ENCODE data around the gene KL. TPM values are rescaled to one million over a fixed set of nuclear protein-coding genes. Genes with fewer than 3 reads are reported as not detected.
A peak's percentile ranks its signal among the peaks of the same experiment; 100 is the strongest.

The KL gene
- total RNA-seq, 1 donor = 0.81 TPM

DNA sequence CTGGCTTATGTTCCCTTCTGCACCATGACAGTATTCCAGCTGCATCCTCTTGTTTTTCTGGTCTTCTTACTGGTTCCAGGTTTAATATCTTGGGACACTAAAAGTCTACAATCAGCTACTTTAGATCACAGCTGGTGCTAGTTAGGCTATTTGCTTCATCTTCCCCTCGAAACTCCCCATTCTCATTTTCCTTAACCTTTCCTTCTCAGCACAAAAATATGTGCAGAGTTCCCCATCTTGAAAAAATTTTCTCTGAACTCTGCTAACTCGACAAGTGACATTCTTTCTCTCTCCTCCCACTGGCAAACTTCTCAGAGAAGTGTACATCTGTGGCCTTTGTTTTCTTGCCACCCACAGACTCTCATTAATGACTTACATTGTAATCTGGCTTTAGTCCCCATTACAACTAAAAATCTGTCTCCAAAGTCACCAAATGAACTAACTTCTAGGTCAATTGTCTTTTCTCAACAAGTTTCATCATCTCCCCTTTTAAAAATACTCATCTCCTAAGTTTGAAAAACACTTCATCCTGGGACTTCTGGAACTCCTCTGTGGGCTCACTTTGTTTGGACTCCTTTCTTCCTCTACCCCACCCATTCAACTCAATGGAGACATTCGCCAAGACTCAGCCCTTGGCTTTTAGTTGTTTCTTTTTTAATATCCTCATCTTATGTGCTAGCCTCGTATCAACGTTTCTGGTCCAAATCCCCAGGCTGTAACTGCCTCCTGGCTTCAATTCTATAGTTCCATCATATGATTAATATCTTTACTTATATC lies 7.1 kb upstream of the KL start:
- no peak for DNase-seq (ENCODE audit: low read depth)
- no peak overlapping the region for H3K4me3 ChIP-seq (ENCODE audit: low read depth, low read length)
- TF ChIP-seq, protein P1, sequence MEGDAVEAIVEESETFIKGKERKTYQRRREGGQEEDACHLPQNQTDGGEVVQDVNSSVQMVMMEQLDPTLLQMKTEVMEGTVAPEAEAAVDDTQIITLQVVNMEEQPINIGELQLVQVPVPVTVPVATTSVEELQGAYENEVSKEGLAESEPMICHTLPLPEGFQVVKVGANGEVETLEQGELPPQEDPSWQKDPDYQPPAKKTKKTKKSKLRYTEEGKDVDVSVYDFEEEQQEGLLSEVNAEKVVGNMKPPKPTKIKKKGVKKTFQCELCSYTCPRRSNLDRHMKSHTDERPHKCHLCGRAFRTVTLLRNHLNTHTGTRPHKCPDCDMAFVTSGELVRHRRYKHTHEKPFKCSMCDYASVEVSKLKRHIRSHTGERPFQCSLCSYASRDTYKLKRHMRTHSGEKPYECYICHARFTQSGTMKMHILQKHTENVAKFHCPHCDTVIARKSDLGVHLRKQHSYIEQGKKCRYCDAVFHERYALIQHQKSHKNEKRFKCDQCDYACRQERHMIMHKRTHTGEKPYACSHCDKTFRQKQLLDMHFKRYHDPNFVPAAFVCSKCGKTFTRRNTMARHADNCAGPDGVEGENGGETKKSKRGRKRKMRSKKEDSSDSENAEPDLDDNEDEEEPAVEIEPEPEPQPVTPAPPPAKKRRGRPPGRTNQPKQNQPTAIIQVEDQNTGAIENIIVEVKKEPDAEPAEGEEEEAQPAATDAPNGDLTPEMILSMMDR (IDR thresholded peaks at IDR 0.05; ENCODE audit: insufficient read depth, low read length) = no peak

DNA sequence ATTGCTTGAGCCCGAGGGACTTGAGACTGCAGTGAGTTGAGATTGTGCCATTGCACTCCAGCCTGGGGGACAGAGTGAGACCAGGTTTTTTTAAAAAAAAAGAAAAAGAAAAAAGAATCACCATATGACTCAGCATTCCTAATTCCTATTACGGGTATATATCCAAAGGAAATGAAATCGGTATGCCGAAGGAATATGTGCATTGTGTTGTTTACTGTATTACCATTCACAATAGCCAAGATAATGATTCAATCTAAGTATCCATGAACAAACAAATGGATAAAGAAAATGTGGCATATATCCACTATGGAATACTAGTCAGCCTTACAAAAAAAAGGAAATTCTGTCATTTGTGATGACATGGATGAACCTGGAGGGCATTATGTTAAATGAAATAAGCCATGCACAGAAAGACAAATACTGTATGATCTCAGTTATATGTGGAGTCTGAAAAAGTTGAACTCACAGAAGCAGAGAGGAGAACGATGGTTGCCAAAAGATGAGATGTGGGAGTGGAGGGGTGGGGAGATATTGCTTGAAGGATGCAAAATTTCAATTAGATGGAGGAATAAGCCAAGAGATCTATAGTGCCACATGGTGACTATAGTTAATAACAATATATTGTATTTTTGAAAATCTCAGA lies 4.3 kb upstream of the KL start:
- no peak for DNase-seq (ENCODE audit: low read depth)
- no peak overlapping the region for H3K4me3 ChIP-seq (ENCODE audit: low read depth, low read length)
- TF ChIP-seq, protein P1 (IDR thresholded peaks at IDR 0.05; ENCODE audit: insufficient read depth, low read length) = no peak

DNA sequence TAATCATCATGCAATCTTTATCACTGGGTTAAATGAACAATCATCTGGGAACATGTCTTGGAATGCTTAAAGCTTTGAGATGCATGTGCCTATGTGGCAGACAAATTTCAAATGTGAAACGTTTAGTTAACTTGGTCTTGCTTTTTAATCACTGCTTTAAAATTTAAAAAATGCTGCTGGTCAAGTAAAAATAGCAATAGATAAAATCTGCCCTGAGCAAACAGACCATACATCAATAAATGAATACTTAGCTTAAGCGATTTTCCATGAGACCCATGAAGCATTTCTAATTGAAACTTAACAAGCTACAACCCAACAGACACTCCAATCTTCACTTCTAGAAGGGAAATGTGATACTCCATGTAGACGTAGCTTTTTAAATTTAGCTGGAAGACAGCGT lies 1.9 kb upstream of the KL start:
- TF ChIP-seq, protein P1 (IDR thresholded peaks at IDR 0.05; ENCODE audit: insufficient read depth, low read length) = no peak
- no peak for DNase-seq (ENCODE audit: low read depth)
- no peak overlapping the region for H3K4me3 ChIP-seq (ENCODE audit: low read depth, low read length)

DNA sequence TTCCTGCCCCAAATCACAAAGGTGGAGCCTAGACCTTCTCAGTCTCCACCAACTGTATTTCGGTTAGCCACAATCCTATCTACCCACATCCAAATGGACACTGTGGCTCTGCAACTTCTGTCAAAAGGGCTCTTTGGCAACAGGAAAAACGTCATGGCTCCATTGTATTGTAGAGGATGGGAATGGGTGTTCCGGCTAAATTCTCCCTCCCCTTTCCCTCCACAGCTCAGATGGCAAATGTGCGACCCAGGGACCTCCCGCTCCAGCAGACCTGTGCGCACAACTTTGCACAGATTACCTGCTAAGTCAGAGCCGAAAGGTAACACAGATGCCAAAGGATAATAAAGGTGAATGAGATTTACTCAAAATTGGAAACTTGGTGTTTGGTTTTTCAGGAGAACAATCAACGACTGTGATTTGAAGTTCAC lies 968 bp upstream of the KL start:
- TF ChIP-seq, protein P1 (IDR thresholded peaks at IDR 0.05; ENCODE audit: insufficient read depth, low read length) = no peak
- DNase-seq (ENCODE audit: low read depth) = no peak
- no peak overlapping the region for H3K4me3 ChIP-seq (ENCODE audit: low read depth, low read length)

DNA sequence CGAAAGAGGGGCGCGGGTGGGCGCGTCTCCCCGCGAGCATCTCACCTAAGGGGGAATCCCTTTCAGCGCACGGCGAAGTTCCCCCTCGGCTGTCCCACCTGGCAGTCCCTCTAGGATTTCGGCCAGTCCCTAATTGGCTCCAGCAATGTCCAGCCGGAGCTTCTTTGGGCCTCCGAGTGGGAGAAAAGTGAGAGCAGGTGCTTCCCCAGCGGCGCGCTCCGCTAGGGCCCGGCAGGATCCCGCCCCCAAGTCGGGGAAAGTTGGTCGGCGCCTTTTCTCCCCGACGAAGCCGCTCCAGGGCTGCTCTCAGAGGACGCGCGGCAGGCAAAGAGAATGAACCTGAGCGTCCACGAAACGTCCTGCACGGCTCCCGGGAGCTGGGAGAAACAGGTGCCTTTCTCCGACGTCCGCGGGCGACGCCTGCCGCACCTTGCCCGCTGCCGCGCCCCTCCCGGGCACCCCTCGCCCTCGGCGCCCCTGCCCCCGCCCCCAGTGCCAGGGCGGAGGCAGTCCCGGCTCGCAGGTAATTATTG lies 366 bp upstream of the KL start:
- TF ChIP-seq, protein P1 (IDR thresholded peaks at IDR 0.05; ENCODE audit: insufficient read depth, low read length) = no peak
- DNase-seq (ENCODE audit: low read depth) = no peak
- no peak overlapping the region for H3K4me3 ChIP-seq (ENCODE audit: low read depth, low read length)

DNA sequence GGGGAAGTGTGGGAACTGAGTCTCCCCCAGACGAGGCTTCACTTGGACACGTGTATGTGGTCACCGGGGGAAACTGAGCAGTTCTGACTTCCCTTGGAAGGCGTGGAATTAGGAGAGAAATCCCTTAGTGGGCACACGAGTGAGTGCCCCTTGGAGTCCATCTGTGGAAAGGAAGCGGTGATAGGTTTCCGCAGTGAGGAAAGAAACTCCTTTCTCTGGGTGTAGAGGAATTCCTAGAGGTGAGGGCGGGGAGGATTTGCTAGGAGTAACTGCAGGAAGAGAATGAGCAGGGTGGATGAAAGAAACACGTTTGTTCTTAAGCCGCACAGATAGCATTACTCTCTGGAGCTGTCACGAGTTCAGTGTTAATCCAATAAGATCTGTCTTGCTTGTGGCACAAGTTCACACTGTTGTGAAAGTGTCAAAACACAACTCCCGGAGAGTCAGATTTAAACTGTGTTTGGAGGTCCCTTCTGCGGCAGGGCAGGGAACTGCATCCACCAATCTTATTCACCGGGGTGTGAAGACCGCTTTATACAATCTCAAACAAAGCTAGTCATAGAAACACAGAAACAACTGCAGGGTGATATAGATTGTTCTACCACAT lies 1.2 kb downstream of the KL start:
- peak; percentile 47 for DNase-seq (ENCODE audit: low read depth)
- TF ChIP-seq, protein P1 (IDR thresholded peaks at IDR 0.05; ENCODE audit: insufficient read depth, low read length) = peak; percentile 46
- H3K4me3 ChIP-seq (ENCODE audit: low read depth, low read length) = no peak overlapping the region

Data from fibroblast of the aortic adventitia (primary cell).